Neural cell (in vitro differentiated cells): ENCODE measurements around the gene KRT14.
"Not testable (repeated sequence)": the region's sequence is repeated elsewhere in the genome, so short reads cannot be mapped to it uniquely, and the experiment has no call there.

Experiments used
- CTCF ChIP-seq: fragments of 450-650 bp; IDR thresholded peaks from 2 replicates; pipeline ENCODE4 v1.5.1; 2014; ENCODE audit warnings: antibody characterized with exemption, mild to moderate bottlenecking, moderate library complexity; ENCODE audit not compliant: poor library complexity, severe bottlenecking
- EZH2 ChIP-seq: fragments of 200-600, 300-800 bp; shearing (Covaris generic), sonication (generic); IDR thresholded peaks from 2 replicates; pipeline ENCODE4 v1.6.1; 2014; ENCODE audit warnings: antibody characterized with exemption, low read length, borderline replicate concordance, mild to moderate bottlenecking; ENCODE audit not compliant: insufficient read depth, poor library complexity, severe bottlenecking
- POLR2AphosphoS5 ChIP-seq: IDR thresholded peaks from 2 replicates; pipeline ENCODE4 v1.6.1; 2012
- RAD21 ChIP-seq: fragments of 450-650 bp; conservative IDR thresholded peaks from 2 replicates; pipeline ENCODE4 v1.6.1; 2014; ENCODE audit warnings: antibody characterized with exemption, mild to moderate bottlenecking, moderate library complexity

- TF ChIP-seq RAD21, CTCF, POLR2AphosphoS5, EZH2: not testable (repeated sequence)
Observed at GRCh38 chr17:41621435-41621817, 34.7 kb upstream of the KRT14 start.
